H1 (cell line): ENCODE results near the gene RPS6KA2. TPM values are rescaled to one million over a fixed set of nuclear protein-coding genes. Genes with fewer than 3 reads are reported as not detected.

ENCODE experiments used
- BRCA1 ChIP-seq: IDR thresholded peaks from 2 replicates; pipeline ENCODE4 v1.6.1; 2012; ENCODE audit warnings: low read depth, low read length, improper control_type of control experiment
- KDM5A ChIP-seq: fragments of 200-600 bp; IDR thresholded peaks from 2 replicates; pipeline ENCODE4 v1.7.1; 2012; ENCODE audit warnings: mild to moderate bottlenecking, low read length, inconsistent platforms, mixed read lengths
- SIN3A ChIP-seq, 2 experiments: IDR thresholded peaks in 1 of 2; conservative IDR thresholded peaks in 1 of 2; 2 replicates each; pipeline ENCODE4 v1.6.1; 2011 to 2012; ENCODE audit warnings: low read length in 2 of 2, improper control_type of control experiment in 1 of 2, low read depth in 1 of 2, mild to moderate bottlenecking in 1 of 2
- polyA plus RNA-seq, 7 experiments: library from polyadenylated mRNA; depleted of rRNA in 3 of 7; stranded (reverse) in 5 of 7; unstranded in 2 of 7; fragments of >200 nt in 5 of 7; fragments of 200-250 nt in 2 of 7; gene quantifications; 1 replicate in 5 of 7; 2 replicates in 1 of 7; 4 replicates in 1 of 7; pipeline versions ENCODE4 v1.2.1 to v1.2.3, GENCODE V29; 2011 to 2013; ENCODE audit warnings: missing spikeins in 2 of 7, mixed read lengths in 2 of 7
- total RNA-seq: library from RNA; stranded (reverse); fragmentation: NEBNext Ultra II Directional; extraction: Animal tissue kit (Norgen Biotek cat#: 25700); gene quantifications from 2 replicates; pipeline ENCODE4 v1.2.1, GENCODE V29; 2021

The RPS6KA2 gene
- total and polyA plus RNA-seq, 2 of the 8 experiments (the other 6 are each of a cell fraction or from before 2014, with no cell fraction given), result 8.8 to 25.7 TPM

DNA sequence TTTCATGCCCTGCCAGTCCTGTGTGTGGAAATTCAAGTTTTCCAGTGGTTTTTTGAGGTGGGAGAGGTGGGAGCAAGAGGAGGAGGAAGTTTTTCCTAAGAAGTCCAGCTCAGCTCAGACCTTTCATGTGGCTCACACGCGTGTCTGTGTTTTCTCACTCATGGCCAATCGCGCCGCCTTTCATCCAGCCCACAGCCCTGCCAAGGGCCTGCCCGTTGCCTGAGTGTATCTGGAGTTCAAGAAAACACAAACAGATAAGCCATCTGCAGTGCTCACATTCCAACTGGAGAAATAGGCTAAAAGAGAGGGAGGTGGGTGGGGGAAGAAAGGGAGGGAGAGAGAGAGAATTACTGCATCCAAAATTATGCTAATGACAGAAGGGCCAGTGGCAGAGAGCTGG, 231.7 kb downstream of the RPS6KA2 start (continued):
- no peak for TF ChIP-seq BRCA1
- no peak for TF ChIP-seq KDM5A
- TF ChIP-seq SIN3A (conservative IDR thresholded peaks at IDR 0.05 in 1 of 2, IDR thresholded peaks at IDR 0.05 in 1 of 2; ENCODE audit: low read depth in 1 of 2, low read length in 2 of 2), result no peak
